C4-2B (cell line): ENCODE data around the gene POFUT2.

Experiments
- ZFX ChIP-seq: fragments of 450-650 bp; IDR thresholded peaks from 2 replicates; pipeline ENCODE4 v1.6.1; 2017
- TF ChIP-seq, protein P1 (sequence below): fragments of 450-650 bp; conservative IDR thresholded peaks from 2 replicates; pipeline ENCODE4 v1.5.1; 2017; ENCODE audit warnings: mild to moderate bottlenecking

DNA sequence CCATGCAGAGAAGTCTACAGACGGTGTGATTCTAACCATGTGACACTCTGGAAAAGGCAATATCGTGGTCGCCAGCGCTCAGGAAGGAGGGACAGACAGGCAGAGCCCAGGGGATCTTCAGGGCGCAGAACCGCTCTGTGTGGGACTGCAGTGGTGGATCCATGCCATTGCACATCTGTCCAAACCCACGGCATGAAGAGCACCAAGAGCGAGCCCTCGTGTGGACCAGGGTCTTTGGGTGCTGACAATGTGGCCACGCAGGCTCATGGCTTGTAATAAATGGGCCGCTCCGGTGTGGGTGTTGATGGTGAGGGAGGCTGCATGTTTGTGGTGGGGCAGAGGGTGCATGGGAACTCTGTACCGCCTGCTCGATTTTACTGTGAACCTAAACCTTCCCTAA lies 25.3 kb upstream of the POFUT2 start:
- TF ChIP-seq, protein P1, sequence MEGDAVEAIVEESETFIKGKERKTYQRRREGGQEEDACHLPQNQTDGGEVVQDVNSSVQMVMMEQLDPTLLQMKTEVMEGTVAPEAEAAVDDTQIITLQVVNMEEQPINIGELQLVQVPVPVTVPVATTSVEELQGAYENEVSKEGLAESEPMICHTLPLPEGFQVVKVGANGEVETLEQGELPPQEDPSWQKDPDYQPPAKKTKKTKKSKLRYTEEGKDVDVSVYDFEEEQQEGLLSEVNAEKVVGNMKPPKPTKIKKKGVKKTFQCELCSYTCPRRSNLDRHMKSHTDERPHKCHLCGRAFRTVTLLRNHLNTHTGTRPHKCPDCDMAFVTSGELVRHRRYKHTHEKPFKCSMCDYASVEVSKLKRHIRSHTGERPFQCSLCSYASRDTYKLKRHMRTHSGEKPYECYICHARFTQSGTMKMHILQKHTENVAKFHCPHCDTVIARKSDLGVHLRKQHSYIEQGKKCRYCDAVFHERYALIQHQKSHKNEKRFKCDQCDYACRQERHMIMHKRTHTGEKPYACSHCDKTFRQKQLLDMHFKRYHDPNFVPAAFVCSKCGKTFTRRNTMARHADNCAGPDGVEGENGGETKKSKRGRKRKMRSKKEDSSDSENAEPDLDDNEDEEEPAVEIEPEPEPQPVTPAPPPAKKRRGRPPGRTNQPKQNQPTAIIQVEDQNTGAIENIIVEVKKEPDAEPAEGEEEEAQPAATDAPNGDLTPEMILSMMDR, result no peak
- no peak for TF ChIP-seq ZFX
